ENCODE measurements around the gene SDCCAG8.

The SDCCAG8 gene

GRCh38 chr1:243346016-243346415 lies 90.2 kb downstream of the SDCCAG8 start:
- Mint-ChIP-seq H3K9me3 (no peaks in the 10 kb centered on the region), H3K27ac (no peak overlapping the region), H3K36me3 (ENCODE audit: low read depth) (peaks cover 24% of the 10 kb centered on the region), H3K4me1 (no peaks in the 10 kb centered on the region), H3K4me3 (no peak overlapping the region), H3K27me3 (ENCODE audit: low read depth) (no peaks in the 10 kb centered on the region)
- TF ChIP-seq CTCF (IDR thresholded peaks at IDR 0.05; ENCODE audit: unreplicated experiment in 3 of 3): no peak

- H3K36me3 Mint-ChIP-seq (ENCODE audit: low read depth): peaks cover 27% of the 10 kb centered on the region
- H3K27me3 Mint-ChIP-seq (ENCODE audit: low read depth): no peaks in the 10 kb centered on the region
- H3K4me1 Mint-ChIP-seq: no peaks in the 10 kb centered on the region
- no peaks in the 10 kb centered on the region for H3K9me3 Mint-ChIP-seq
- no peak overlapping the region for H3K27ac Mint-ChIP-seq
- no peak for TF ChIP-seq CTCF (IDR thresholded peaks at IDR 0.05; ENCODE audit: unreplicated experiment in 3 of 3)
- H3K4me3 Mint-ChIP-seq: no peak overlapping the region
These were observed 90.6 kb downstream of the SDCCAG8 start for GRCh38 chr1:243346468-243346867.

GRCh38 chr1:243348331-243348730 lies 92.5 kb downstream of the SDCCAG8 start:
- Mint-ChIP-seq H3K27me3 (ENCODE audit: low read depth) (no peaks in the 10 kb centered on the region), H3K36me3 (ENCODE audit: low read depth) (peaks cover 27% of the 10 kb centered on the region), H3K27ac (no peak overlapping the region), H3K4me3 (no peak overlapping the region), H3K4me1 (no peaks in the 10 kb centered on the region), H3K9me3 (no peaks in the 10 kb centered on the region)
- TF ChIP-seq CTCF (IDR thresholded peaks at IDR 0.05; ENCODE audit: unreplicated experiment in 3 of 3): no peak

- no peaks in the 10 kb centered on the region for H3K27me3 Mint-ChIP-seq (ENCODE audit: low read depth)
These were observed 93.3 kb downstream of the SDCCAG8 start for GRCh38 chr1:243349128-243349527.

GRCh38 chr1:243351337-243351736 lies 95.5 kb downstream of the SDCCAG8 start:
- H3K27ac Mint-ChIP-seq: no peak overlapping the region
- no peaks in the 10 kb centered on the region for H3K27me3 Mint-ChIP-seq (ENCODE audit: low read depth)
- H3K4me1 Mint-ChIP-seq: no peaks in the 10 kb centered on the region
- H3K9me3 Mint-ChIP-seq: no peaks in the 10 kb centered on the region
- peaks cover 40% of the 10 kb centered on the region for H3K36me3 Mint-ChIP-seq (ENCODE audit: low read depth)
- no peak for TF ChIP-seq CTCF (IDR thresholded peaks at IDR 0.05; ENCODE audit: unreplicated experiment in 3 of 3)
- no peak overlapping the region for H3K4me3 Mint-ChIP-seq

More at GRCh38 chr1:243349128-243349527, 93.3 kb downstream of the SDCCAG8 start:
- no peaks in the 10 kb centered on the region for H3K4me1 Mint-ChIP-seq
- no peaks in the 10 kb centered on the region for H3K9me3 Mint-ChIP-seq
- H3K36me3 Mint-ChIP-seq (ENCODE audit: low read depth): peaks cover 24% of the 10 kb centered on the region
- no peak for TF ChIP-seq CTCF (IDR thresholded peaks at IDR 0.05; ENCODE audit: unreplicated experiment in 3 of 3)
- H3K4me3 Mint-ChIP-seq: no peak overlapping the region
- no peak overlapping the region for H3K27ac Mint-ChIP-seq

GRCh38 chr1:243354511-243355153 lies 98.8 kb downstream of the SDCCAG8 start:
- Mint-ChIP-seq H3K4me3 (no peak overlapping the region), H3K4me1 (no peaks in the 10 kb centered on the region), H3K36me3 (ENCODE audit: low read depth) (peaks cover 42% of the 10 kb centered on the region), H3K9me3 (peaks cover 5% of the 10 kb centered on the region), H3K27me3 (ENCODE audit: low read depth) (no peaks in the 10 kb centered on the region), H3K27ac (peak overlapping the region in 1 of 3 experiments; percentile 47)
- no peak for TF ChIP-seq CTCF (IDR thresholded peaks at IDR 0.05; ENCODE audit: unreplicated experiment in 3 of 3)

All from nephron (organoid).